ENCODE data around the gene GDAP1L1.
"Not testable (repeated sequence)": the region's sequence is repeated elsewhere in the genome, so short reads cannot be mapped to it uniquely, and the experiment has no call there.

Gene GDAP1L1

GRCh38 chr20:44255942-44256341 is 8.8 kb downstream of the GDAP1L1 start:
- DNase-seq (ENCODE audit: low spot score): no peak

GRCh38 chr20:44256961-44257360 is 9.9 kb downstream of the GDAP1L1 start:
- no peak for DNase-seq (ENCODE audit: low spot score)

- DNase-seq (ENCODE audit: low spot score): no peak
Measured at GRCh38 chr20:44258226-44258890, 11.2 kb downstream of the GDAP1L1 start.

- no peak for DNase-seq (ENCODE audit: low spot score)
Measured at GRCh38 chr20:44264287-44264686, 17.2 kb downstream of the GDAP1L1 start.

GRCh38 chr20:44268802-44269201 is 21.7 kb downstream of the GDAP1L1 start:
- DNase-seq (ENCODE audit: low spot score): no peak

- DNase-seq (ENCODE audit: low spot score): no peak
Measured at GRCh38 chr20:44271915-44272663, 25.0 kb downstream of the GDAP1L1 start.

GRCh38 chr20:44273231-44274215 is 26.4 kb downstream of the GDAP1L1 start:
- no peak for DNase-seq (ENCODE audit: low spot score)

- DNase-seq (ENCODE audit: low spot score): no peak
Measured at GRCh38 chr20:44274303-44275017, 27.4 kb downstream of the GDAP1L1 start.

- DNase-seq (ENCODE audit: low spot score): no peak
Measured at GRCh38 chr20:44279228-44279627, 32.1 kb downstream of the GDAP1L1 start.

GRCh38 chr20:44280387-44280786 is 33.3 kb downstream of the GDAP1L1 start:
- no peak for DNase-seq (ENCODE audit: low spot score)

- DNase-seq (ENCODE audit: low spot score): no peak
Measured at GRCh38 chr20:44282192-44282591, 35.1 kb downstream of the GDAP1L1 start.

GRCh38 chr20:44284032-44284431 is 36.9 kb downstream of the GDAP1L1 start:
- DNase-seq (ENCODE audit: low spot score): no peak

- no peak for DNase-seq (ENCODE audit: low spot score)
Measured at GRCh38 chr20:44287272-44288097, 40.4 kb downstream of the GDAP1L1 start.

- DNase-seq (ENCODE audit: low spot score): no peak
Measured at GRCh38 chr20:44288252-44288651, 41.1 kb downstream of the GDAP1L1 start.

- DNase-seq (ENCODE audit: low spot score): no peak
Measured at GRCh38 chr20:44291754-44292153, 44.6 kb downstream of the GDAP1L1 start.

- DNase-seq (ENCODE audit: low spot score): no peak
Measured at GRCh38 chr20:44296011-44296410, 48.9 kb downstream of the GDAP1L1 start.

GRCh38 chr20:44297721-44298120 is 50.6 kb downstream of the GDAP1L1 start:
- DNase-seq (ENCODE audit: low spot score): no peak

- not testable (repeated sequence) for DNase-seq (ENCODE audit: low spot score)
Measured at GRCh38 chr20:44299011-44299535, 52.0 kb downstream of the GDAP1L1 start.

GRCh38 chr20:44301285-44301684 is 54.2 kb downstream of the GDAP1L1 start:
- DNase-seq (ENCODE audit: low spot score): no peak

GRCh38 chr20:44302026-44302669 is 55.0 kb downstream of the GDAP1L1 start:
- no peak for DNase-seq (ENCODE audit: low spot score)
